GM18868 (cell line): ENCODE data around the gene ELAVL2.

Experiments
- ATAC-seq: cut with Tn5 transposase; IDR thresholded peaks from one replicate; pipeline ENCODE4 v1.9.1; 2021; ENCODE audit warnings: mild to moderate bottlenecking, moderate library complexity; ENCODE audit not compliant: unreplicated experiment

Gene ELAVL2

GRCh38 chr9:23826120-23826629 is at the start of gene ELAVL2:
Gene ELAVL2 (minus strand): TSS chr9:23826240. CDS start chr9:23762234, 64,006 bp downstream.
- ATAC-seq: peak; percentile 99

DNA sequence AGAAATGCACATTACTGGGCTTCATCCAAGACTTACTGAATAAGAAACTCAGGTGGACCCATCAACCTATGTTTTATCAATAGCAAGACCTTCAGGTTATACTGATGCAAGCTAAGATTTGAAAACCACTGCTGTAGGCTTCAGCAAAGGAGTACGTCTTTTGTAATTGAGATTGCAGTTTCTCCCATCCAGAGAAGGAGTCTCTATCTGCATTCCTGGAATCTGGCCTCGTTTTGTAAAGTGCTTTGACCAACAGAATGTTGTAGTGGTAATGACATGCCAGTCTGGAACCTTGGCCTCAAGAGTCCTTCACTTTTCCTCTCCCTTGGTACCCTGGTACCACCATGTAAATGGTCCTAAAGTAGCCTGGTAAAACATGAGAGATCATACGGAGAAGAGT is 32.2 kb upstream of the ELAVL2 start:
- ATAC-seq: no peak

- no peak for ATAC-seq
Measured at GRCh38 chr9:23855873-23856604, 30.0 kb upstream of the ELAVL2 start.

- peak; percentile 65 for ATAC-seq
Measured at GRCh38 chr9:23850690-23851629, 24.9 kb upstream of the ELAVL2 start.

DNA sequence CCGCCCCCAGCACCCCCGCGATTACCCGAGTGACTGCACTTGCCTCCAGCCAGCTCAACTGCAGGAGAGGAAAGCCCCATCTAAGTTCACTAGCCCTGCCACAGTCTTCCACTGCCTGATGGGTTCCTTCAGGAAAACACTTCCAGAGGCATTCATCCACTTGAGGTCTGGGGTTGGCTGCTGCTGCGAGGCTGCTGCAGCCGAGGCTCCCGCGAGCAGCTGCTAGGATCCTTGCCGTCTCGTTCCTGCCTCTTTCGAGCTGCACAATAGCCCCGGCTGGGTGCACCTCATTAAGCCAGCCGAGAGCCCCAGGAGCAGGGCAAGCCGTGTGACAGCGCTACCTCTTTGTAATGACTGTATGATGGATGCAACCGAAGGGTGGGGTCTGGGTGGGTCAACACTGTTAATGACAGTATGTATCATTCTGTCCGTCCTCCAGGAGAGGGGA is 24.2 kb upstream of the ELAVL2 start:
- ATAC-seq: peak; percentile 48

- ATAC-seq: no peak
Measured at GRCh38 chr9:23849379-23850035, 23.5 kb upstream of the ELAVL2 start.

DNA sequence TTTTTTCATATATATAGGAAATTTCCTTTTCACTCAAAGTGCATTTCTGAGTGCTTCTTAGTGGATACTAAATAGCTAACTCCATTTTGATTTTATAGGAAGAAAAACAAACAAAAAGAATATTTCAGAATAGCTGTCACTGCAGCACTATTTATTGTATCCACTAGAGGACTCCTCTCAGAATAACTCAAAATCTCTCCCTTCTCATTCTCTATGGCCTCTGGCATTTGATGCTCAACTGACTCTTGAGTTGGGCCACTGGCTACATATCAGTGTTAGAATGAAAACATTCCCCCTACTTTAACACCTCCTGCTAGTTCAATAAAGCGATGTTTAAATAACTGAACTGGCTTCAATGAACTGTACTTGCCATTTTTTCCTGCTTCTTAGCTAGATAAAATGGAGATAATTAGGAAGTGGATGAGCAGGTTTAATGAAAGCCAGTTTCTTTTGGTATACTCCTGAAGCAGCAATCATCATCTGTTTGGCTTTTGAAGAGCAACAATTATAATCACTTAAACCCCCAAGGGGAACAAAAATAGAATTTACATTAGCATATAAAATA is 16.6 kb upstream of the ELAVL2 start:
- ATAC-seq: no peak

DNA sequence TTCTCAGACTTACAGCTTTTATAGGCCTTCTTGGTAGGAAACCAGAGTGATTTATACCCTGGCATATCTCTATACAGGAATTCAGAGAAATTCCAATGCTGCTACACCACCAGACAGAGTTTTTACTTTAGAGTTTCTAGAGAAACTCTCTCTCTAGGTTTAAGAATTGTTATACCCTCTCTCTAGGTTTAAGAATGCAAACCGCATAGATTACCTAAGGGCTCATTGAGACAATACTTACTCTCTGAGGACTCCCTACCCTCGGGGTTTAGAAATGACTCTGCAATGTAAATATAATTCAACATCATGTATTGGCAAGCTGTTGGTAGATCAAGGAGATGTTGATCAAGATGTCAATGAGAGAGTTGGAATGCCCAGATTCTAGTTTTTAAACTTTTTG is 15.3 kb upstream of the ELAVL2 start:
- ATAC-seq: peak; percentile 73

DNA sequence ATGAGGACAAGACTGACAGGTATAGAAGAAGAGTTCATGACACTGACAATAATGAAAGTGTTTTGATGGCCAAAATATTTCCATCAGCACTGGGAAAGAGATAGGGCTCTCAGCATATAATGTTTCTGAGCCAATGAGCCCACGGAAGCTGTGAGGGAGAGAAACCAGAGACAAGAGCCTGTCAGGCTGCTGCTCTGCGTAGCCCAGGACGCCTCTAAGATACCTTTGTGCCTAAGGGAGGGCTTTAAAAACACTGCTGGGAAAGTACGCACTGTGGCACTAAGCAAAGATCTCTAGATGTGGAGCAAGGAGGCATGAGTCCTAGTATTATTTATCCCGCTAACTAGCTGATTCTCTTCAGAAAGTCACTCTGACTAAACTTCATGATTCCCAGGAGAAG is 11.0 kb upstream of the ELAVL2 start:
- no peak for ATAC-seq

GRCh38 chr9:23830929-23831730 is 5.1 kb upstream of the ELAVL2 start:
- ATAC-seq: no peak

DNA sequence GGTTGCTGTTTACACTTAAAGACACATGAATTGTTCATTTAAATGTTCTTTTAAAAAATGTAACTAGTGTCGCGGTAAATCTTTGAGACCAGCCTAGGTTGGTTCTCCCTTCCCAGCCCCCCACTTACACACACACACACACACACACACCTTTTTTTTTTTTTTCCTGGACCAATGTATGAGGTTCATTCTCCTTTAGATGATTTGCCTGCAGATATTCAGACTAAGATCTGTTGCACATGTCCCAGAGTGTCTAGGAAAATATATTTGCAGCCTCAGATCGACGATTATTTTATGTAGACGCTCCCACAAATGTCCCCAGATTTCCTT is 4.4 kb upstream of the ELAVL2 start:
- no peak for ATAC-seq

DNA sequence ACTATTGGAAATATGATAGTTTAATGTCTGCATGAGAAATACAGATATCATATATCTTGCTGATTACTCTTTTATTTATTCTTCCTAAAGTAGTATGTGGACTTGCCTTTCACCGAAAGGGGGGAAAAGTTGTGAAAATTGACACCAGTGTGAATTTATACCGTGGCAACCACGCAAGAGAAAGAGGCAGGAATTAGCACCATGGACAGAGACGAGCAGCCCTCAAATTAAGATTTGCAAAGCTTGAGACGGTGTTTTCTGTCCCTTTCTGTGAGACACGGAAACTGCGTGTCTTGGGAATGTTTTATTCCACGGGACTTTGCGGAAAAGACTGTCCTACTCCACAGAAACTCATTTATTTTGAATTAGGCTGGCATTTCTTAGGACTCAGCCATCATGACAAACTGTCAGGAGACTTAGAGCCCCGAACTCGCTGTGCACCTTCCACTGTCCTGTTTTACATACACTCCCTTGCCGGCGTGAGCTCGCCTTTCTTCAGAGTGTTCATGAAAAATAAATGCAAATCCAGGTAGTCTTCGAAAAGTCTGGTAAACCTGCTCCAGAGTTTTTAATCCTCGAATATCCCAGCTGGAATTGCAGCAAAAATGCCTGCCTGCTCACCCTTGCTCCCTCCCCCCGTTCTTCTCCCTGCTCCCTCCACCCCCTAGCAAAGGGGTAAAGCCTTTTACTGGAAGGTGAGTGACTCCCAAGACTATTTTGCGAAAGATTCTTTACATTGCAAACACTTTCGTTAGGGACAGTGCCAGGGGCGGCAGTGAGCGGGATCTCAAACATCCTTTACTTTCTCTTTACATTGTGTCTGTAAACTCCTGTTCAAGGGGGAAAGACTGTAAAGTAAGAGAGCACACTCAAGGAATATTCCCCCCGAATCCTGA is 3.8 kb upstream of the ELAVL2 start:
- no peak for ATAC-seq

DNA sequence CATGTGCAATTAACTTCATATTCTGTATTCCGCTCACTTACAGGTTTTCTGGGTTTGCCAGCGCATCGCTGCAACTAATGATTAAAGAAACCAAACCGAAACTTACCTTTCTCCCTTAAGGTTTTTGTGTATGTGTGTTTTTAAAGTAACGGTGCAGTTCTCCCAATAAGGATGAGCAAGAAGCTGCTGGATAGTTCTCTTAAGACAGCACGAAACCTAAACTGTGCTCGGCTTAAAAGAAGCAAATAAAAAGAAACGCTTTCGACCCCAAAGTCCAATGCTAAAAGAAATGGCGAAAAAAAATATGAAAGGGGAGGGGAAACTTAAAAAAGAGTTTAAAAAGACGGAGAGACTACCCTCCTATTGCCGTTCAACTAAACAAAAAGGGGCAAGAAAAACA is 340 bp downstream of the ELAVL2 start:
- ATAC-seq: no peak

- ATAC-seq: no peak
Measured at GRCh38 chr9:23824830-23825591, 1.0 kb downstream of the ELAVL2 start.

- ATAC-seq: no peak
Measured at GRCh38 chr9:23823986-23824829, 1.8 kb downstream of the ELAVL2 start.

DNA sequence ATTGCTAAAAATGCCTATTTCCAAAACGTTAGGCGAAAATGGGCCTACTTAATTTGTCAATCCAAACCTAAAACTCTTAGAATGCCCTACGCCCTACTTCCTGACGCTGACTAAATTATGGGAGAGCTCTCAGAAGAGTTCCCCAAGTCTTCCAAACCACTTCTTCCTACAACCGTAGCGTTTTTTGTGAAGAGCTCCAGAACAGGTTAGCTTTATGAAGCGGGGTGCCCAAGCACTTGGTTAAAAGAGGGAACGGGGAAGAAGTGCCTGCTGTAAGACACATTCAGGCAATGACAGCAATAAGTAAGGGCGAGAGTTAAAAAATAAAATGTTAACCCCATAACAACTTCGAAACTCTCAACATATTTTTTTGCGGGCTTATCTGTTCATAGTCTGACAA is 2.8 kb downstream of the ELAVL2 start:
- ATAC-seq: no peak
